Panc1 (cell line): Measurements from ENCODE around the gene NDUFA11. TPM values are rescaled to one million over a fixed set of nuclear protein-coding genes. Genes with fewer than 3 reads are reported as not detected.

Experiments used
- ATAC-seq: fragments of 200-7000 bp; cut with Tn5 transposase; 2 replicates; pipeline ENCODE4 v1.9.1; 2020; ENCODE audit warnings: mild to moderate bottlenecking, moderate library complexity
- BruUV-seq: library from RNA; stranded (reverse); fragments of 400-500 nt; replicated peaks from 2 replicates; lab custom pipeline; 2021; lab: Mats Ljungman, UMichigan
- CTCF ChIA-PET: fragments of 300-600 bp; sonication (Branson Sonifier 250); formaldehyde crosslinking; loops from one replicate; lab custom pipeline; 2022; ENCODE audit warnings: antibody characterized with exemption; lab: Charles Lee
- POLR2A ChIA-PET: fragments of 300-600 bp; sonication (Branson Sonifier 250); formaldehyde crosslinking; loops from one replicate; lab custom pipeline; 2022; ENCODE audit warnings: antibody characterized with exemption; lab: Charles Lee
- DNase-seq: peaks from one replicate; pipeline ENCODE4 v3.0.0-alpha.2; 2010; ENCODE audit warnings: low read depth, low spot score
- H3K27ac ChIP-seq: 2 replicates; pipeline ENCODE4 v1.5.1; 2011; ENCODE audit warnings: mild to moderate bottlenecking, low read length, inconsistent platforms
- H3K27me3 ChIP-seq: fragments of 200-500 bp; sonication (Bioruptor generic); 2 replicates; pipeline ENCODE4 v1.6.0; 2014; ENCODE audit warnings: low read length, inconsistent platforms; ENCODE audit not compliant: control insufficient read depth, insufficient read depth
- H3K36me3 ChIP-seq: fragments of 200-500 bp; sonication (Bioruptor generic); 2 replicates; pipeline ENCODE4 v1.5.1; 2014; ENCODE audit warnings: inconsistent platforms, mild to moderate bottlenecking, low read length, moderate library complexity; ENCODE audit not compliant: control insufficient read depth, insufficient read depth
- H3K4me1 ChIP-seq: 2 replicates; pipeline ENCODE4 v1.5.1; 2011; ENCODE audit warnings: inconsistent platforms, mild to moderate bottlenecking, low read length, moderate library complexity; ENCODE audit not compliant: control insufficient read depth, insufficient read depth
- H3K4me3 ChIP-seq, 2 experiments: 2 replicates each; pipeline ENCODE4 v1.5.1; 2011 to 2012; ENCODE audit warnings: low read depth in 2 of 2, low read length in 2 of 2, mild to moderate bottlenecking in 2 of 2, inconsistent platforms in 1 of 2, moderate library complexity in 1 of 2
- H3K9me3 ChIP-seq: fragments of 200-500 bp; sonication (Bioruptor generic); 2 replicates; pipeline ENCODE4 v1.5.1; 2014; ENCODE audit warnings: low read depth, mild to moderate bottlenecking, inconsistent platforms, low read length, moderate library complexity; ENCODE audit not compliant: control insufficient read depth, insufficient read depth
- CTCF ChIP-seq: fragments of 450-650 bp; IDR thresholded peaks from 2 replicates; pipeline ENCODE4 v1.5.1; 2017; ENCODE audit warnings: mild to moderate bottlenecking
- POLR2AphosphoS5 ChIP-seq: IDR thresholded peaks from 2 replicates; pipeline ENCODE4 v1.6.1; 2012; ENCODE audit warnings: mild to moderate bottlenecking, low read depth, low read length, moderate library complexity
- REST ChIP-seq, 2 experiments: IDR thresholded peaks; 2 replicates each; pipeline ENCODE4 v1.6.1; 2011 to 2012; ENCODE audit warnings: low read depth in 2 of 2, control low read depth in 1 of 2, low read length in 1 of 2, mild to moderate bottlenecking in 1 of 2, moderate library complexity in 1 of 2; ENCODE audit not compliant: insufficient read depth in 1 of 2
- SIN3A ChIP-seq: IDR thresholded peaks from 2 replicates; pipeline ENCODE4 v1.6.1; 2012; ENCODE audit warnings: low read depth, mild to moderate bottlenecking, low read length, moderate library complexity, borderline replicate concordance; ENCODE audit not compliant: insufficient read depth
- TCF7L2 ChIP-seq: IDR thresholded peaks from 2 replicates; pipeline ENCODE4 v1.6.1; 2011; ENCODE audit warnings: mild to moderate bottlenecking, low read depth, low read length, inconsistent platforms
- in situ Hi-C: cut with HindIII; loops from 2 replicates; pipeline ENCODE4 v1.10.0; 2016; ENCODE audit warnings: low sequenced_read_pairs, low pct_unique_long_range_greater_than_20kb
- intact Hi-C: fragments of 100-400 bp; cut with micrococcal nuclease; formaldehyde crosslinking; loops from one replicate; pipeline ENCODE4 v1.10.0; 2022; ENCODE audit not compliant: unreplicated experiment
- total RNA-seq: library from RNA; stranded (reverse); gene quantifications from one replicate; pipeline ENCODE4 v1.2.1, GENCODE V29; 2021; ENCODE audit not compliant: unreplicated experiment

Gene NDUFA11
- total RNA-seq, 1 experiment from 2014 or later: 242 TPM

- CTCF ChIA-PET: no interaction called here
- in situ Hi-C loops: no loop called here
Observed at GRCh38 chr19:5925830-5926427, 22.3 kb upstream of the NDUFA11 start.

GRCh38 chr19:5923356-5923755, 19.8 kb upstream of the NDUFA11 start:
- DNase-seq (no peak), ATAC-seq (no peak)
- in situ Hi-C loops (no loop called here), intact Hi-C loops (no loop called here)
- ChIA-PET CTCF (no interaction called here), POLR2A (no interaction called here)
- Histone ChIP-seq H3K4me3 (no peak overlapping the region), H3K4me1 (no peaks in the 10 kb centered on the region), H3K27ac (no peak overlapping the region), H3K9me3 (no peaks in the 10 kb centered on the region), H3K27me3 (no peaks in the 10 kb centered on the region), H3K36me3 (no peaks in the 10 kb centered on the region)
- TF ChIP-seq SIN3A: no peak
- no peak for TF ChIP-seq CTCF
- no peak for TF ChIP-seq TCF7L2
- TF ChIP-seq POLR2AphosphoS5: no peak
- no peak for TF ChIP-seq REST (IDR thresholded peaks at IDR 0.05; ENCODE audit: insufficient read depth in 1 of 2, low read depth in 2 of 2, low read length in 1 of 2)
- no TSS peak for BruUV-seq

More at GRCh38 chr19:5925830-5926427, 22.3 kb upstream of the NDUFA11 start:
- H3K27ac ChIP-seq: no peak overlapping the region
- H3K4me1 ChIP-seq: no peaks in the 10 kb centered on the region
- H3K27me3 ChIP-seq: no peaks in the 10 kb centered on the region
- POLR2A ChIA-PET: no interaction called here
- DNase-seq: no peak
- TF ChIP-seq POLR2AphosphoS5 (no peak), TCF7L2 (no peak), CTCF (no peak), SIN3A (no peak), REST (IDR thresholded peaks at IDR 0.05; ENCODE audit: insufficient read depth in 1 of 2, low read depth in 2 of 2, low read length in 1 of 2) (no peak)
- no TSS peak for BruUV-seq
- no peaks in the 10 kb centered on the region for H3K9me3 ChIP-seq
- intact Hi-C loops: no loop called here
- no peaks in the 10 kb centered on the region for H3K36me3 ChIP-seq
- no peak overlapping the region for H3K4me3 ChIP-seq
- ATAC-seq: no peak
